Measurements from ENCODE around the gene JAM3.

DNA sequence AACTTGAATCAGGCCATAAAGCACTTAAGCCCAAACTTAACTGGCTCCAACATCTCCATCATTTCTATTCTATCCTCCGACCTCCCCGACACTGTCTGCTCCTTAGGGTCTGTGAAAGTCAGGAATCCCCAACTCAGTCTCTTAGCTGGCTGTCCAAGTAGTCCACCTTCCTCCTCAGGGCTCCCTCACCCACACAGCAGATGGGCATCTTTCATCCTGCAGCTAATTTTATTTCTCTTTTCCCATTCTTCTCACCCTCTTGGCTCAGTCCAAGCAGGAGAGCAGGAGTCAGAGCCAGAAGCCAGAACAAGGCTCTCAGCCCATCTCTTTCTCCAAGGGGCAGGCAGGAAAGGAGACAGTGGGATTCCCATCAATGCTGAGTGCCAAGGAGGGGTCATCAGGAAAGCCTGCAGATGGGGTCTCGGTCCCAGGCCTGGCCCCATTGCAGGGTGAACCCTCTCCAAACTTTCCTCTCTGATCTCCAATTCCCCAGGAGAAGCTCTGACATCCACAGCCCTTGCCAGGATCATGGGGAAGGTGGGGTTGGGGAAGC is 40.4 kb upstream of the JAM3 start:
- TF ChIP-seq CTCF (IDR thresholded peaks at IDR 0.05; ENCODE audit: poor library complexity, severe bottlenecking) (no peak), EZH2 (IDR thresholded peaks at IDR 0.05; ENCODE audit: borderline replicate concordance, insufficient read depth, low read length, poor library complexity, severe bottlenecking) (no peak), POLR2AphosphoS5 (IDR thresholded peaks at IDR 0.05) (no peak), MXI1 (conservative IDR thresholded peaks at IDR 0.05; ENCODE audit: poor library complexity, severe bottlenecking) (no peak), TAF1 (IDR thresholded peaks at IDR 0.05; ENCODE audit: low read depth) (no peak), REST (IDR thresholded peaks at IDR 0.05; ENCODE audit: borderline replicate concordance) (no peak), EP300 (conservative IDR thresholded peaks at IDR 0.05; ENCODE audit: poor library complexity, severe bottlenecking) (no peak), RAD21 (conservative IDR thresholded peaks at IDR 0.05) (no peak)
